SW 1271 (cell line): ENCODE data around the gene PCDH19.

Source experiments
- DNase-seq, 2 experiments: peaks; one replicate each; lab custom pipeline; 2025; lab: John Stamatoyannopoulos, UW

The PCDH19 gene

GRCh38 chrX:100299559-100299958, 110.5 kb downstream of the PCDH19 start:
- no peak for DNase-seq

GRCh38 chrX:100297728-100298127, 112.3 kb downstream of the PCDH19 start:
- DNase-seq, result no peak

GRCh38 chrX:100296183-100296753, 113.8 kb downstream of the PCDH19 start:
- no peak for DNase-seq

GRCh38 chrX:100294965-100295364, 115.1 kb downstream of the PCDH19 start:
- no peak for DNase-seq

- DNase-seq, result no peak
Measured at GRCh38 chrX:100289066-100289558, 121.0 kb downstream of the PCDH19 start.

- DNase-seq, result no peak
Measured at GRCh38 chrX:100277231-100277630, 132.8 kb downstream of the PCDH19 start.

- DNase-seq, result no peak
Measured at GRCh38 chrX:100274916-100275315, 135.2 kb downstream of the PCDH19 start.

DNA sequence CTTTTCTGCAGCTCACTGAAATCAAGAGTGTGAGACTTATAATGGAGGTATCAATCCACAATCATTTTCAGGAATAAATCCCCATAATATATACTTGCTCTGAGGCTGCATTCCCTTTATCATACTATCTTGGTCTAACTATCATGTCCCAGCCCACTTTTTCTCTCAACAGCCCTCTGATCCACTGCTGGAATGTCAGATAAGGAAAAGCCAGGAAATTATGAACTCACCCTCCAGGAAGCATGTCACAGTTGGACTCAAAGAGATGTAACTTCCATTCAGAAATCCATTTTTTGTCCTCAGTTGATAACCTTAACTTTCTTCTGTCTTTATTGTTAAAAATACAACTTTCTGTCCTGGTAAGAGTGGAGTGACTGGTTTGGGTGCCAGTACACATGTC, 144.9 kb downstream of the PCDH19 start:
- no peak for DNase-seq

GRCh38 chrX:100264200-100264599, 145.9 kb downstream of the PCDH19 start:
- no peak for DNase-seq

DNA sequence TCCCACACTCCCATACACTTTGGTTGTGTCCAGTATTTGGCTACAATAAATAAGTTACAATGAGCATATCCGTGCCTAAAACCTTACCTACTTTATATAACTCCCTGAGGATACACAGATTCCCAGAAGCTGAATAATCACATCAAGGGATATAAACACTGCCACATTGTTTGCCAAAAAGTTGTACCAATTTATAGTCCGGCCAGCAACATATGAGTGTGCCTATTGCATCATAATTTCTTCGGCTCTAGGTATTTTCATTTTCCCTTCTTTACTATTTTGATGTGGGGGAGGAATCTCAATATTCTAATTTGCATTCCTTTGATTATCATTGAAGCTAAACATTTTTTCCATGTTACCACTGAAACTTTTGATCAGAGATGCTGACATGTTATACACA, 146.4 kb downstream of the PCDH19 start:
- no peak for DNase-seq

GRCh38 chrX:100248885-100249493, 161.1 kb downstream of the PCDH19 start:
- no peak for DNase-seq

DNA sequence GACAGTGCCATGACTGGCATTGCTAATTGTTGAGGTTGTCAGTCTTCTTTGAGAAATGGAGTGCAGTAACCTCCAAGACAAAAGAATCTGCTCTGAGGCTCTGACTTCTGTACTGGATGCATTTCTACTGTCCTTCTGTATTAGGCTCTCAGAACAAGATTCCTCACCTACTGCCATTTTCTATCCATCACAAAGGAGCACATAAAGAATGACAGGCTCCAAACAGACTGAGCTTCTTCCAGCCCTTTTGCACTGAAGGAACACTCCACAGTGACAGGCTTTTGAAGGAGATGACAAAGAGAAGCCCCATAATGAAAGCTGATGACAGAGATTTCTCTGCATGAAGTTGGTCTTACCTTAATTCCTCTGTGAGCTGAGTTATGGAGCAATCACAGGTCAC, 162.2 kb downstream of the PCDH19 start:
- DNase-seq, result no peak

- no peak for DNase-seq
Measured at GRCh38 chrX:100244681-100245080, 165.4 kb downstream of the PCDH19 start.
